Keratinocyte (primary cell): ENCODE measurements around the gene USP26.
"Not testable (repeated sequence)": the region's sequence is repeated elsewhere in the genome, so short reads cannot be mapped to it uniquely, and the experiment has no call there.

ENCODE experiments used
- EZH2 ChIP-seq: IDR thresholded peaks from one replicate; pipeline ENCODE4 v1.6.1; 2012; ENCODE audit warnings: inconsistent platforms, mild to moderate bottlenecking, low read length, moderate library complexity
- TF ChIP-seq, protein P1 (sequence below), 3 experiments: IDR thresholded peaks in 1 of 3; conservative IDR thresholded peaks in 1 of 3; optimal IDR thresholded peaks in 1 of 3; 2 replicates in 2 of 3; 3 replicates in 1 of 3; pipeline versions ENCODE3 to v1.5.1; 2011; ENCODE audit warnings: low read length in 3 of 3, mild to moderate bottlenecking in 3 of 3, moderate library complexity in 2 of 3, control low read depth in 1 of 3, inconsistent platforms in 1 of 3; ENCODE audit not compliant: insufficient read depth in 2 of 3; ENCODE audit errors: extremely low read depth in 1 of 3

DNA sequence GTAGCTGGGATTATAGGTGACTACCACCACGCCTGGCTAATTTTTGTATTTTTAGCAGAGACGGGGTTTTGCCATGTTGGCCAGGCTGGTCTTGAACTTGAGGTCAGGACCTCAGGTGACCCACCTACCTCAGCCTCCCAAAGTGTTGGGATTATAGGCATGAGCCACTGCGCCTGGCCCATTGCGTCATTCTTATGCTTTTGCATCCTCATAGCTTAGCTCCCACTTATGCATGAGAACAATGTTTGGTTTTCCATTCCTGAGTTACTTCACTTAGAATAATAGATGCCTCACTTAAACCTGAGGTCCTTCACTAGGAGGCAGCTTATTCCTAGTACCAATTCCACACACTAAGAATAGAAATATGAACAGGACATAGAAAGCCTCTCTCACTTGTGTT, 11.9 kb downstream of the USP26 start:
- TF ChIP-seq, protein P1, sequence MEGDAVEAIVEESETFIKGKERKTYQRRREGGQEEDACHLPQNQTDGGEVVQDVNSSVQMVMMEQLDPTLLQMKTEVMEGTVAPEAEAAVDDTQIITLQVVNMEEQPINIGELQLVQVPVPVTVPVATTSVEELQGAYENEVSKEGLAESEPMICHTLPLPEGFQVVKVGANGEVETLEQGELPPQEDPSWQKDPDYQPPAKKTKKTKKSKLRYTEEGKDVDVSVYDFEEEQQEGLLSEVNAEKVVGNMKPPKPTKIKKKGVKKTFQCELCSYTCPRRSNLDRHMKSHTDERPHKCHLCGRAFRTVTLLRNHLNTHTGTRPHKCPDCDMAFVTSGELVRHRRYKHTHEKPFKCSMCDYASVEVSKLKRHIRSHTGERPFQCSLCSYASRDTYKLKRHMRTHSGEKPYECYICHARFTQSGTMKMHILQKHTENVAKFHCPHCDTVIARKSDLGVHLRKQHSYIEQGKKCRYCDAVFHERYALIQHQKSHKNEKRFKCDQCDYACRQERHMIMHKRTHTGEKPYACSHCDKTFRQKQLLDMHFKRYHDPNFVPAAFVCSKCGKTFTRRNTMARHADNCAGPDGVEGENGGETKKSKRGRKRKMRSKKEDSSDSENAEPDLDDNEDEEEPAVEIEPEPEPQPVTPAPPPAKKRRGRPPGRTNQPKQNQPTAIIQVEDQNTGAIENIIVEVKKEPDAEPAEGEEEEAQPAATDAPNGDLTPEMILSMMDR (optimal IDR thresholded peaks at IDR 0.05 in 1 of 3, IDR thresholded peaks at IDR 0.05 in 1 of 3, conservative IDR thresholded peaks at IDR 0.05 in 1 of 3; ENCODE audit: extremely low read depth in 1 of 3, insufficient read depth in 2 of 3, low read length in 3 of 3) = not testable (repeated sequence)
- TF ChIP-seq EZH2 = not testable (repeated sequence)
